ENCODE results near the gene SEPSECS. TPM values are rescaled to one million over a fixed set of nuclear protein-coding genes. Genes with fewer than 3 reads are reported as not detected.

The SEPSECS gene
- total RNA-seq (2014; rRNA removed; shearing (Covaris generic)) = 3.6 and 7.0 TPM in 2 replicates

- peak; percentile 98 for DNase-seq (ENCODE audit: low read depth)
These were observed at the start of gene SEPSECS for GRCh38 chr4:25159837-25160713. Gene SEPSECS (minus strand): TSS chr4:25160449. CDS start chr4:25160369, 80 bp downstream.

GRCh38 chr4:25209702-25210101 lies 49.5 kb upstream of the SEPSECS start:
- DNase-seq (ENCODE audit: low read depth) = no peak

GRCh38 chr4:25207997-25208396 lies 47.7 kb upstream of the SEPSECS start:
- no peak for DNase-seq (ENCODE audit: low read depth)

GRCh38 chr4:25198713-25199112 lies 38.5 kb upstream of the SEPSECS start:
- DNase-seq (ENCODE audit: low read depth) = no peak

GRCh38 chr4:25190407-25190806 lies 30.2 kb upstream of the SEPSECS start:
- no peak for DNase-seq (ENCODE audit: low read depth)

GRCh38 chr4:25184056-25184455 lies 23.8 kb upstream of the SEPSECS start:
- no peak for DNase-seq (ENCODE audit: low read depth)

GRCh38 chr4:25182937-25183336 lies 22.7 kb upstream of the SEPSECS start:
- no peak for DNase-seq (ENCODE audit: low read depth)

- DNase-seq (ENCODE audit: low read depth) = peak; percentile 36
These were observed 20.4 kb upstream of the SEPSECS start for GRCh38 chr4:25180524-25181131.

GRCh38 chr4:25178838-25179261 lies 18.6 kb upstream of the SEPSECS start:
- no peak for DNase-seq (ENCODE audit: low read depth)

GRCh38 chr4:25177147-25177546 lies 16.9 kb upstream of the SEPSECS start:
- DNase-seq (ENCODE audit: low read depth) = no peak

GRCh38 chr4:25174674-25175073 lies 14.4 kb upstream of the SEPSECS start:
- peak; percentile 83 for DNase-seq (ENCODE audit: low read depth)

GRCh38 chr4:25172961-25173915 lies 13.0 kb upstream of the SEPSECS start:
- peak; percentile 98 for DNase-seq (ENCODE audit: low read depth)

- DNase-seq (ENCODE audit: low read depth) = no peak
These were observed 11.1 kb upstream of the SEPSECS start for GRCh38 chr4:25171201-25171865.

- no peak for DNase-seq (ENCODE audit: low read depth)
These were observed 9.2 kb upstream of the SEPSECS start for GRCh38 chr4:25169446-25169845.

- DNase-seq (ENCODE audit: low read depth) = no peak
These were observed 5.7 kb upstream of the SEPSECS start for GRCh38 chr4:25165916-25166315.

- no peak for DNase-seq (ENCODE audit: low read depth)
These were observed 2.9 kb upstream of the SEPSECS start for GRCh38 chr4:25163196-25163595.

GRCh38 chr4:25162566-25162965 lies 2.3 kb upstream of the SEPSECS start:
- DNase-seq (ENCODE audit: low read depth) = peak; percentile 12

GRCh38 chr4:25161593-25161950 lies 1.3 kb upstream of the SEPSECS start:
- DNase-seq (ENCODE audit: low read depth) = peak; percentile 61

GRCh38 chr4:25160714-25161592 lies 704 bp upstream of the SEPSECS start:
- DNase-seq (ENCODE audit: low read depth) = peak; percentile 51

GRCh38 chr4:25158817-25159216 lies 1.4 kb downstream of the SEPSECS start:
- DNase-seq (ENCODE audit: low read depth) = no peak
